ENCODE measurements around the gene CDC42BPG.

DNA sequence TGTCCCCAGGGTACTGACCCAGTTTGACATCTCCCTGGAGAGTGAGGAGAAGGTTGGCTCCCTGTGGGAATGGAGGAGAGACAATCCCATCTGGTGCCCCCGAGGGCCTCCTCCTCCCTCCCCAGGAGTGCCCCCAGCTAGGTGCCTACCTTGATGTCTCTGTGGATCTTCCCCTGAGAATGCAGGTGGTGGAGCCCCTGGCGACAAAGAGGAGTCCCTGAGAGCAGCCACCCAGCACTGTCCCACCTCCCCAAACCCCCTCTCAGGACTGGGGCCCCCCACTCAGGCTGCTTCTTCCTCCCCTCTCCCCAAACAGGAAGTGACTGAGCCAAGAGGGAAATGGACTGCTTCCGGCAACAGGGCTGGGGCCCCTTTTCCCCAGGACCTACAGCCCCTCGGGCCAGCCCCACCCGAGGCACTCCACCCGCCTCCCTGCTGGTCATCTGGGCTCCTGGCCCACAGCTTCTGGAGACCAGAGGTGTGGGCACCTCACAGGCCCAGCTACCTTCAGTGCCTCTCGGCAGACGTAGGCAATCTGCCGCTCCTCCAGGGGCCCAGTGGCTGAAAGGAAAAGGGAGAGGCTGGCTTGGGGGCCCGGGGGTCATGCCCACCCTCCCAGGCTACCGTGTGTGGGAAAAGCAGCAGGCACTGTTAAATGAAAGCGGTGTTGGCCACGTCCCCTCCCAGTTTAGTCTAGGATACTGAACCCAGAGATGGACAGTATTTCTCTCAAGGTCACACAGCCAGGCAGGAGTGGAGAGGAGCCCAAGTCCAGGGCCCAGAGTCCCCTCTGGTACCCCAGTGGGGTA, 42.7 kb downstream of the CDC42BPG start:
- TF ChIP-seq ZBTB21 (tag by site-specific recombination; IDR thresholded peaks at IDR 0.05) (no peak), ZNF174 (tag by site-specific recombination; IDR thresholded peaks at IDR 0.05) (no peak), SP2 (tag by site-specific recombination; IDR thresholded peaks at IDR 0.05) (no peak), SETDB1 (IDR thresholded peaks at IDR 0.05; ENCODE audit: insufficient read length, low read length) (no peak), ZNF140 (tag by site-specific recombination; IDR thresholded peaks at IDR 0.05) (no peak), ZNF416 (tag by site-specific recombination; IDR thresholded peaks at IDR 0.05) (no peak), YY1 (tag by site-specific recombination; IDR thresholded peaks at IDR 0.05) (no peak)
- TF ChIP-seq, protein P1, sequence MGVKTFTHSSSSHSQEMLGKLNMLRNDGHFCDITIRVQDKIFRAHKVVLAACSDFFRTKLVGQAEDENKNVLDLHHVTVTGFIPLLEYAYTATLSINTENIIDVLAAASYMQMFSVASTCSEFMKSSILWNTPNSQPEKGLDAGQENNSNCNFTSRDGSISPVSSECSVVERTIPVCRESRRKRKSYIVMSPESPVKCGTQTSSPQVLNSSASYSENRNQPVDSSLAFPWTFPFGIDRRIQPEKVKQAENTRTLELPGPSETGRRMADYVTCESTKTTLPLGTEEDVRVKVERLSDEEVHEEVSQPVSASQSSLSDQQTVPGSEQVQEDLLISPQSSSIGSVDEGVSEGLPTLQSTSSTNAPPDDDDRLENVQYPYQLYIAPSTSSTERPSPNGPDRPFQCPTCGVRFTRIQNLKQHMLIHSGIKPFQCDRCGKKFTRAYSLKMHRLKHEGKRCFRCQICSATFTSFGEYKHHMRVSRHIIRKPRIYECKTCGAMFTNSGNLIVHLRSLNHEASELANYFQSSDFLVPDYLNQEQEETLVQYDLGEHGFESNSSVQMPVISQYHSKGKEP (tag by site-specific recombination; IDR thresholded peaks at IDR 0.05), result no peak
- TF ChIP-seq, protein P2, sequence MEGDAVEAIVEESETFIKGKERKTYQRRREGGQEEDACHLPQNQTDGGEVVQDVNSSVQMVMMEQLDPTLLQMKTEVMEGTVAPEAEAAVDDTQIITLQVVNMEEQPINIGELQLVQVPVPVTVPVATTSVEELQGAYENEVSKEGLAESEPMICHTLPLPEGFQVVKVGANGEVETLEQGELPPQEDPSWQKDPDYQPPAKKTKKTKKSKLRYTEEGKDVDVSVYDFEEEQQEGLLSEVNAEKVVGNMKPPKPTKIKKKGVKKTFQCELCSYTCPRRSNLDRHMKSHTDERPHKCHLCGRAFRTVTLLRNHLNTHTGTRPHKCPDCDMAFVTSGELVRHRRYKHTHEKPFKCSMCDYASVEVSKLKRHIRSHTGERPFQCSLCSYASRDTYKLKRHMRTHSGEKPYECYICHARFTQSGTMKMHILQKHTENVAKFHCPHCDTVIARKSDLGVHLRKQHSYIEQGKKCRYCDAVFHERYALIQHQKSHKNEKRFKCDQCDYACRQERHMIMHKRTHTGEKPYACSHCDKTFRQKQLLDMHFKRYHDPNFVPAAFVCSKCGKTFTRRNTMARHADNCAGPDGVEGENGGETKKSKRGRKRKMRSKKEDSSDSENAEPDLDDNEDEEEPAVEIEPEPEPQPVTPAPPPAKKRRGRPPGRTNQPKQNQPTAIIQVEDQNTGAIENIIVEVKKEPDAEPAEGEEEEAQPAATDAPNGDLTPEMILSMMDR (tag by site-specific recombination; IDR thresholded peaks at IDR 0.05), result no peak
- TF ChIP-seq, protein P3, sequence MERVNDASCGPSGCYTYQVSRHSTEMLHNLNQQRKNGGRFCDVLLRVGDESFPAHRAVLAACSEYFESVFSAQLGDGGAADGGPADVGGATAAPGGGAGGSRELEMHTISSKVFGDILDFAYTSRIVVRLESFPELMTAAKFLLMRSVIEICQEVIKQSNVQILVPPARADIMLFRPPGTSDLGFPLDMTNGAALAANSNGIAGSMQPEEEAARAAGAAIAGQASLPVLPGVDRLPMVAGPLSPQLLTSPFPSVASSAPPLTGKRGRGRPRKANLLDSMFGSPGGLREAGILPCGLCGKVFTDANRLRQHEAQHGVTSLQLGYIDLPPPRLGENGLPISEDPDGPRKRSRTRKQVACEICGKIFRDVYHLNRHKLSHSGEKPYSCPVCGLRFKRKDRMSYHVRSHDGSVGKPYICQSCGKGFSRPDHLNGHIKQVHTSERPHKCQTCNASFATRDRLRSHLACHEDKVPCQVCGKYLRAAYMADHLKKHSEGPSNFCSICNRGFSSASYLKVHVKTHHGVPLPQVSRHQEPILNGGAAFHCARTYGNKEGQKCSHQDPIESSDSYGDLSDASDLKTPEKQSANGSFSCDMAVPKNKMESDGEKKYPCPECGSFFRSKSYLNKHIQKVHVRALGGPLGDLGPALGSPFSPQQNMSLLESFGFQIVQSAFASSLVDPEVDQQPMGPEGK (tag by site-specific recombination; IDR thresholded peaks at IDR 0.05), result peak; percentile 40
- TF ChIP-seq, protein P4, sequence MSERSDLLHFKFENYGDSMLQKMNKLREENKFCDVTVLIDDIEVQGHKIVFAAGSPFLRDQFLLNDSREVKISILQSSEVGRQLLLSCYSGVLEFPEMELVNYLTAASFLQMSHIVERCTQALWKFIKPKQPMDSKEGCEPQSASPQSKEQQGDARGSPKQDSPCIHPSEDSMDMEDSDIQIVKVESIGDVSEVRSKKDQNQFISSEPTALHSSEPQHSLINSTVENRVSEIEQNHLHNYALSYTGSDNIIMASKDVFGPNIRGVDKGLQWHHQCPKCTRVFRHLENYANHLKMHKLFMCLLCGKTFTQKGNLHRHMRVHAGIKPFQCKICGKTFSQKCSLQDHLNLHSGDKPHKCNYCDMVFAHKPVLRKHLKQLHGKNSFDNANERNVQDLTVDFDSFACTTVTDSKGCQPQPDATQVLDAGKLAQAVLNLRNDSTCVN (tag by site-specific recombination; optimal IDR thresholded peaks at IDR 0.05), result no peak

Data from HEK293 (cell line).